Endothelial cell of umbilical vein (primary cell): Measurements from ENCODE around the gene FBXL19. TPM values are rescaled to one million over a fixed set of nuclear protein-coding genes. Genes with fewer than 3 reads are reported as not detected.

Experiments
- BruUV-seq: library from RNA; stranded (reverse); fragments of 400-500 nt; replicated peaks from 2 replicates; lab custom pipeline; 2021; lab: Mats Ljungman, UMichigan
- CTCF ChIA-PET: fragments of 300-600, 350-600 bp; sonication (Branson Sonifier 250); formaldehyde crosslinking; loops from one replicate; lab custom pipeline; 2021; ENCODE audit warnings: antibody characterized with exemption, inconsistent platforms; lab: Charles Lee
- POLR2A ChIA-PET: fragments of 300-600, 350-600 bp; sonication (Branson Sonifier 250); formaldehyde crosslinking; loops from one replicate; lab custom pipeline; 2021; ENCODE audit warnings: antibody characterized with exemption, inconsistent platforms; lab: Charles Lee
- DNase-seq: peaks from one replicate; pipeline ENCODE4 v3.0.0-alpha.2; 2011; ENCODE audit warnings: low read depth, low spot score
- FAIRE-seq: peaks from 2 replicates; lab custom pipeline; 2011; peaks lifted over from hg19 to GRCh38; lab: Jason Lieb, UNC
- H2AFZ ChIP-seq: 2 replicates; pipeline ENCODE4 v1.6.0; 2012; ENCODE audit warnings: low read depth, low read length, control low read depth, inconsistent platforms
- H3K27ac ChIP-seq: 2 replicates; pipeline ENCODE4 v1.5.1; 2011; ENCODE audit warnings: low read depth, mild to moderate bottlenecking, control low read depth, low read length, moderate library complexity; ENCODE audit not compliant: insufficient read depth
- H3K27me3 ChIP-seq, 2 experiments: 2 replicates each; pipeline versions ENCODE4 v1.6.0 to v1.6.1; 2011; ENCODE audit warnings: low read length in 2 of 2, mixed read lengths in 1 of 2; ENCODE audit not compliant: control insufficient read depth in 2 of 2, insufficient read depth in 2 of 2
- H3K36me3 ChIP-seq, 2 experiments: 2 replicates in 1 of 2; 3 replicates in 1 of 2; pipeline ENCODE4 v1.5.1; 2011; ENCODE audit warnings: low read length in 2 of 2, mild to moderate bottlenecking in 1 of 2, moderate library complexity in 1 of 2; ENCODE audit not compliant: control insufficient read depth in 2 of 2, insufficient read depth in 2 of 2; ENCODE audit errors: extremely low read depth in 1 of 2
- H3K4me1 ChIP-seq: 3 replicates; pipeline ENCODE4 v1.5.1; 2011; ENCODE audit warnings: mild to moderate bottlenecking, low read length; ENCODE audit not compliant: control insufficient read depth, insufficient read depth; ENCODE audit errors: extremely low read depth
- H3K4me2 ChIP-seq: 2 replicates; pipeline ENCODE4 v1.6.1; 2011; ENCODE audit warnings: low read length, control low read depth, mixed read lengths; ENCODE audit not compliant: insufficient read depth
- H3K4me3 ChIP-seq, 3 experiments: fragments of 200-600 bp in 1 of 3; sonication (generic), shearing (Covaris generic) in 1 of 3; replicated peaks in 1 of 3; 2 replicates each; pipeline ENCODE4 v1.5.1; 2011 to 2016; ENCODE audit warnings: control low read depth in 3 of 3, low read length in 3 of 3, mild to moderate bottlenecking in 2 of 3, inconsistent platforms in 1 of 3, low read depth in 1 of 3, moderate library complexity in 1 of 3; ENCODE audit not compliant: insufficient read depth in 1 of 3
- H3K79me2 ChIP-seq: 2 replicates; pipeline ENCODE4 v1.6.0; 2012; ENCODE audit warnings: low read length, inconsistent platforms; ENCODE audit not compliant: control insufficient read depth, insufficient read depth
- H3K9ac ChIP-seq: replicated peaks from 2 replicates; pipeline ENCODE3; 2011; ENCODE audit warnings: low read length, control low read depth; ENCODE audit not compliant: insufficient read depth; ENCODE audit errors: extremely low read depth
- H3K9me1 ChIP-seq: replicated peaks from 3 replicates; pipeline ENCODE4 v1.6.0; 2011; ENCODE audit warnings: mild to moderate bottlenecking, low read length; ENCODE audit not compliant: control insufficient read depth, insufficient read depth; ENCODE audit errors: extremely low read depth
- H3K9me3 ChIP-seq: replicated peaks from 2 replicates; pipeline ENCODE4 v1.5.1; 2012; ENCODE audit warnings: low read length, inconsistent platforms; ENCODE audit not compliant: control insufficient read depth, insufficient read depth
- H4K20me1 ChIP-seq: replicated peaks from 2 replicates; pipeline ENCODE3; 2011; ENCODE audit warnings: mild to moderate bottlenecking, low read length; ENCODE audit not compliant: control insufficient read depth, insufficient read depth; ENCODE audit errors: extremely low read depth
- CTCF ChIP-seq, 2 donors: IDR thresholded peaks; 1 replicate in 1 of 2; 2 replicates in 1 of 2; pipeline ENCODE4 v1.5.1; 2011; ENCODE audit warnings: low read length in 2 of 2, mild to moderate bottlenecking in 2 of 2, moderate library complexity in 2 of 2, control low read depth in 1 of 2, inconsistent platforms in 1 of 2, low read depth in 1 of 2; ENCODE audit not compliant: insufficient read depth in 1 of 2; ENCODE audit errors: extremely low read depth in 1 of 2
- EZH2 ChIP-seq: IDR thresholded peaks from 2 replicates; pipeline ENCODE4 v1.6.1; 2012; ENCODE audit warnings: borderline replicate concordance, low read depth, mild to moderate bottlenecking, moderate library complexity, low read length, inconsistent platforms; ENCODE audit not compliant: severe bottlenecking
- FOS ChIP-seq: IDR thresholded peaks from 2 replicates; pipeline ENCODE4 v1.6.1; 2011; ENCODE audit warnings: mild to moderate bottlenecking, low read length, moderate library complexity, borderline replicate concordance; ENCODE audit not compliant: insufficient read depth
- GATA2 ChIP-seq: IDR thresholded peaks from 2 replicates; pipeline ENCODE4 v1.7.0; 2011; ENCODE audit warnings: low read depth, mild to moderate bottlenecking, moderate library complexity, mixed read lengths, low read length; ENCODE audit not compliant: insufficient read length, insufficient read depth
- JUN ChIP-seq: IDR thresholded peaks from 2 replicates; pipeline ENCODE4 v1.6.1; 2011; ENCODE audit warnings: borderline replicate concordance, low read depth; ENCODE audit not compliant: insufficient read length, insufficient read depth
- MAX ChIP-seq: IDR thresholded peaks from 2 replicates; pipeline ENCODE4 v1.6.1; 2011; ENCODE audit not compliant: insufficient read depth, insufficient read length
- MYC ChIP-seq: IDR thresholded peaks from one replicate; pipeline ENCODE4 v1.6.1; 2011; ENCODE audit warnings: mild to moderate bottlenecking, low read depth, low read length
- POLR2A ChIP-seq: IDR thresholded peaks from 2 replicates; pipeline ENCODE4 v1.6.1; 2012; ENCODE audit warnings: low read depth, mild to moderate bottlenecking, control low read depth, low read length
- dilution Hi-C: fragments of 300-500 bp; cut with MboI; formaldehyde crosslinking; loops from one replicate; pipeline ENCODE4 v1.15.0; 2019; ENCODE audit warnings: low sequenced_read_pairs; ENCODE audit not compliant: extremely low pct_ligation_motif_present
- intact Hi-C: fragments of 100-400 bp; cut with micrococcal nuclease; formaldehyde crosslinking; loops from one replicate; pipeline ENCODE4 v1.10.0; 2022
- polyA plus RNA-seq, 4 experiments: library from polyadenylated mRNA; depleted of rRNA in 3 of 4; stranded (reverse) in 3 of 4; unstranded in 1 of 4; fragments of >200 nt; gene quantifications; 2 replicates each; pipeline versions ENCODE4 v1.2.1 to v1.2.3, GENCODE V29; 2011 to 2012; ENCODE audit warnings: missing spikeins in 1 of 4
- total RNA-seq: library from RNA; stranded (reverse); gene quantifications from 2 replicates; pipeline ENCODE4 v1.2.3, GENCODE V29; 2021

FBXL19 gene
- total and polyA plus RNA-seq, 2 donors (not counting 3 experiments of a cell fraction or from before 2014, with no cell fraction given), result 22.1 to 38.0 TPM

GRCh38 chr16:30907064-30907463, 16.3 kb upstream of the FBXL19 start:
- ChIA-PET POLR2A (no interaction called here), CTCF (interaction anchor here (4.6 kb wide), 1 partner anchor 62 kb away, joined by 26 read pairs; no protein-coding TSS in a partner anchor)
- Histone ChIP-seq H3K36me3 (no peaks in the 10 kb centered on the region), H3K4me2 (no peak overlapping the region), H4K20me1 (no peaks in the 10 kb centered on the region), H3K9me3 (no peaks in the 10 kb centered on the region), H3K9ac (no peak overlapping the region), H3K4me1 (peaks cover 21% of the 10 kb centered on the region), H2AFZ (no peak overlapping the region), H3K27ac (no peak overlapping the region), H3K4me3 (no peak overlapping the region), H3K79me2 (no peaks in the 10 kb centered on the region), H3K27me3 (no peaks in the 10 kb centered on the region), H3K9me1 (no peaks in the 10 kb centered on the region)
- intact Hi-C loops (no loop called here), dilution Hi-C loops (no loop called here)
- BruUV-seq, result no TSS peak
- FAIRE-seq (no peak), DNase-seq (no peak)
- TF ChIP-seq MAX, result no peak
- TF ChIP-seq MYC, result no peak
- no peak for TF ChIP-seq EZH2
- no peak for TF ChIP-seq FOS
- TF ChIP-seq GATA2, result no peak
- TF ChIP-seq JUN, result no peak
- TF ChIP-seq POLR2A, result no peak
- TF ChIP-seq CTCF (IDR thresholded peaks at IDR 0.05; ENCODE audit: extremely low read depth in 1 of 2, insufficient read depth in 1 of 2, low read depth in 1 of 2, low read length in 2 of 2), result no peak
